ENCODE measurements around the gene CASP9. TPM values are rescaled to one million over a fixed set of nuclear protein-coding genes. Genes with fewer than 3 reads are reported as not detected.

CASP9 gene
- total and polyA plus RNA-seq, 10 of the 15 experiments (the other 5 are each of a cell fraction or from before 2014, with no cell fraction given) = 2.7 to 14.6 (median 7.6) TPM

GRCh38 chr1:15550573-15550972 lies 26.6 kb upstream of the CASP9 start:
- no peaks in the 10 kb centered on the region for H3K27me3 ChIP-seq (replicated peaks in 1 of 2; ENCODE audit: control insufficient read depth in 2 of 2, insufficient read depth in 2 of 2, low read length in 1 of 2)
- no peak overlapping the region for H3K4me2 ChIP-seq (ENCODE audit: control insufficient read depth, insufficient read depth)
- no peak overlapping the region for H3K27ac ChIP-seq (ENCODE audit: control insufficient read depth, insufficient read depth)
- no peak for FAIRE-seq
- no peak for ATAC-seq
- BruUV-seq (replicated peaks) = no TSS peak
- SMC1A ChIA-PET (ENCODE audit: uncharacterized antibody, unreplicated experiment) = no interaction called here
- H2AFZ ChIP-seq (ENCODE audit: control insufficient read depth, low read depth, low read length) = no peak overlapping the region
- no peak overlapping the region for H3K9ac ChIP-seq (ENCODE audit: control insufficient read depth, insufficient read depth, low read length)
- CTCF ChIA-PET = no interaction called here
- intact Hi-C loops (cut with micrococcal nuclease; ENCODE audit: unreplicated experiment) (no loop called here), in situ Hi-C loops (cut with MboI) (no loop called here)
- 84% methylated on average over 6 of the region's 6 CpGs for WGBS (ENCODE audit: insufficient coverage, insufficient replicate concordance, low lambda C conversion rate, missing lambda C conversion rate)
- no peaks in the 10 kb centered on the region for H4K20me1 ChIP-seq (ENCODE audit: control insufficient read depth, insufficient read depth)
- POLR2A ChIA-PET = no interaction called here
- no peak for DNase-seq (ENCODE audit: low read depth, low spot score)
- RAD21 ChIA-PET (ENCODE audit: unreplicated experiment) = interaction anchor here (0.5 kb wide), 1 partner anchor 191 kb away, joined by 4 read pairs; no protein-coding TSS in a partner anchor
- peaks cover 0 to 5% of the 10 kb centered on the region in 2 experiments; a peak in 1 of 4 replicates for H3K36me3 ChIP-seq (ENCODE audit: control insufficient read depth in 2 of 2, insufficient read depth in 2 of 2, low read length in 1 of 2)
- H3K9me3 ChIP-seq (replicated peaks; ENCODE audit: control insufficient read depth, insufficient read depth, low read length) = no peaks in the 10 kb centered on the region
- H3K4me3 ChIP-seq = no peak overlapping the region
- no peaks in the 10 kb centered on the region for H3K4me1 ChIP-seq (ENCODE audit: control insufficient read depth, insufficient read depth, low read length)
- H3K79me2 ChIP-seq (ENCODE audit: control insufficient read depth, insufficient read depth, low read length) = no peaks in the 10 kb centered on the region
- TF ChIP-seq ZBTB33 (IDR thresholded peaks at IDR 0.05) = no peak
- TF ChIP-seq RELA (IDR thresholded peaks at IDR 0.05; ENCODE audit: borderline replicate concordance, partially characterized antibody) = no peak
- TF ChIP-seq TCF7 (IDR thresholded peaks at IDR 0.05; ENCODE audit: borderline replicate concordance) = no peak
- TF ChIP-seq SIN3A (IDR thresholded peaks at IDR 0.05; ENCODE audit: low read depth, low read length) = no peak
- TF ChIP-seq SKIL (IDR thresholded peaks at IDR 0.05; ENCODE audit: low read depth, poor library complexity, severe bottlenecking) = no peak
- no peak for TF ChIP-seq ETV6 (conservative IDR thresholded peaks at IDR 0.05 in 1 of 2, IDR thresholded peaks at IDR 0.05 in 1 of 2; ENCODE audit: borderline replicate concordance in 1 of 2, low read depth in 1 of 2)
- no peak for TF ChIP-seq RAD51 (IDR thresholded peaks at IDR 0.05)
- no peak for TF ChIP-seq HDAC6 (IDR thresholded peaks at IDR 0.05; ENCODE audit: unreplicated experiment)
- no peak for TF ChIP-seq HDGF (IDR thresholded peaks at IDR 0.05)
- TF ChIP-seq IKZF2 (IDR thresholded peaks at IDR 0.05) = no peak
- no peak for TF ChIP-seq PRDM15 (CRISPR knock-in tag; IDR thresholded peaks at IDR 0.05)
- TF ChIP-seq ATF7 (IDR thresholded peaks at IDR 0.05; ENCODE audit: low read depth) = no peak
- TF ChIP-seq NFXL1 (IDR thresholded peaks at IDR 0.05; ENCODE audit: borderline replicate concordance) = no peak
- no peak for TF ChIP-seq MTA3 (IDR thresholded peaks at IDR 0.05; ENCODE audit: borderline replicate concordance, low read length)
- no peak for TF ChIP-seq ZNF217 (IDR thresholded peaks at IDR 0.05)
- no peak for TF ChIP-seq KDM1A (IDR thresholded peaks at IDR 0.05; ENCODE audit: borderline replicate concordance)
- no peak for TF ChIP-seq RAD21 (IDR thresholded peaks at IDR 0.05; ENCODE audit: insufficient read depth, low read depth, low read length)
- TF ChIP-seq ZZZ3 (IDR thresholded peaks at IDR 0.05; ENCODE audit: control insufficient read depth, insufficient read length, low read depth) = no peak
- no peak for TF ChIP-seq TCF3 (IDR thresholded peaks at IDR 0.05; ENCODE audit: borderline replicate concordance, insufficient read depth, low read depth, low read length)

Data from GM12878 (cell line).